HG02884 (cell line): ENCODE results near the gene PSKH1.

ENCODE experiments used
- ATAC-seq: cut with Tn5 transposase; IDR thresholded peaks from one replicate; pipeline ENCODE4 v1.9.1; 2021; ENCODE audit warnings: mild to moderate bottlenecking, moderate library complexity; ENCODE audit not compliant: unreplicated experiment

The PSKH1 gene

GRCh38 chr16:67864594-67864993, 28.5 kb upstream of the PSKH1 start:
- ATAC-seq: no peak

- ATAC-seq: no peak
Observed at GRCh38 chr16:67865318-67865717, 27.7 kb upstream of the PSKH1 start.

- ATAC-seq: no peak
Observed at GRCh38 chr16:67868290-67868689, 24.8 kb upstream of the PSKH1 start.

- no peak for ATAC-seq
Observed at GRCh38 chr16:67869653-67870052, 23.4 kb upstream of the PSKH1 start.

- no peak for ATAC-seq
Observed at GRCh38 chr16:67871256-67871655, 21.8 kb upstream of the PSKH1 start.

GRCh38 chr16:67872131-67872630, 20.9 kb upstream of the PSKH1 start:
- no peak for ATAC-seq

- peak; percentile 61 for ATAC-seq
Observed at GRCh38 chr16:67872631-67873434, 20.2 kb upstream of the PSKH1 start, which contains the start of gene EDC4. EDC4 (plus strand) TSS chr16:67873052; CDS start chr16:67873262, 210 bp downstream.

GRCh38 chr16:67873435-67874370, 19.4 kb upstream of the PSKH1 start:
- ATAC-seq: no peak

GRCh38 chr16:67874372-67874771, 18.7 kb upstream of the PSKH1 start:
- no peak for ATAC-seq

GRCh38 chr16:67877064-67877463, 16.0 kb upstream of the PSKH1 start:
- no peak for ATAC-seq

GRCh38 chr16:67878232-67878631, 14.8 kb upstream of the PSKH1 start:
- ATAC-seq: no peak

- ATAC-seq: no peak
Observed at GRCh38 chr16:67878846-67879245, 14.2 kb upstream of the PSKH1 start.

- no peak for ATAC-seq
Observed at GRCh38 chr16:67879462-67879861, 13.6 kb upstream of the PSKH1 start.

GRCh38 chr16:67879936-67880335, 13.1 kb upstream of the PSKH1 start:
- no peak for ATAC-seq

GRCh38 chr16:67880584-67880983, 12.5 kb upstream of the PSKH1 start:
- ATAC-seq: no peak

- ATAC-seq: no peak
Observed at GRCh38 chr16:67881621-67882161, 11.4 kb upstream of the PSKH1 start.

GRCh38 chr16:67882374-67883145, 10.5 kb upstream of the PSKH1 start:
- ATAC-seq: no peak

- no peak for ATAC-seq
Observed at GRCh38 chr16:67883146-67883871, 9.7 kb upstream of the PSKH1 start.

GRCh38 chr16:67883872-67884261, 9.2 kb upstream of the PSKH1 start:
- no peak for ATAC-seq

- no peak for ATAC-seq
Observed at GRCh38 chr16:67884684-67885083, 8.4 kb upstream of the PSKH1 start, which contains the start of gene NRN1L. NRN1L (plus strand) TSS chr16:67884885; CDS start chr16:67884904, 19 bp downstream.
